GM18867 (cell line): Measurements from ENCODE around the gene BRPF1.

Experiments used
- ATAC-seq: cut with Tn5 transposase; IDR thresholded peaks from one replicate; pipeline ENCODE4 v1.9.1; 2021; ENCODE audit warnings: mild to moderate bottlenecking, moderate library complexity; ENCODE audit not compliant: unreplicated experiment

Gene BRPF1

GRCh38 chr3:9730657-9731205, 804 bp upstream of the BRPF1 start:
- peak; percentile 42 for ATAC-seq

GRCh38 chr3:9732080-9732739, 675 bp downstream of the BRPF1 start:
- peak; percentile 10 for ATAC-seq

GRCh38 chr3:9732740-9733115, 1.2 kb downstream of the BRPF1 start:
- ATAC-seq = no peak

GRCh38 chr3:9736831-9737230, 5.3 kb downstream of the BRPF1 start:
- no peak for ATAC-seq

GRCh38 chr3:9739181-9739580, 7.6 kb downstream of the BRPF1 start:
- no peak for ATAC-seq

GRCh38 chr3:9742560-9742959, 11.0 kb downstream of the BRPF1 start:
- ATAC-seq = no peak

GRCh38 chr3:9743548-9743947, 12.0 kb downstream of the BRPF1 start:
- no peak for ATAC-seq

- no peak for ATAC-seq
These were observed 12.6 kb downstream of the BRPF1 start for GRCh38 chr3:9744162-9744561.

GRCh38 chr3:9745521-9745920, 14.0 kb downstream of the BRPF1 start:
- no peak for ATAC-seq

- ATAC-seq = no peak
These were observed 14.8 kb downstream of the BRPF1 start for GRCh38 chr3:9746330-9746729.

- ATAC-seq = peak; percentile 24
These were observed 15.7 kb downstream of the BRPF1 start for GRCh38 chr3:9747267-9747666.

- ATAC-seq = no peak
These were observed 16.5 kb downstream of the BRPF1 start for GRCh38 chr3:9748031-9748430.

GRCh38 chr3:9749296-9749644, 17.7 kb downstream of the BRPF1 start:
- no peak for ATAC-seq

- ATAC-seq = peak; percentile 90
These were observed 18.4 kb downstream of the BRPF1 start, which contains the start of gene OGG1 for GRCh38 chr3:9749645-9750555. OGG1 (plus strand) TSS chr3:9749952; CDS start chr3:9750287, 335 bp downstream.

GRCh38 chr3:9750556-9751411, 19.2 kb downstream of the BRPF1 start:
- ATAC-seq = no peak

GRCh38 chr3:9754678-9755077, 23.1 kb downstream of the BRPF1 start:
- no peak for ATAC-seq

- ATAC-seq = no peak
These were observed 25.9 kb downstream of the BRPF1 start for GRCh38 chr3:9757427-9757826.

- ATAC-seq = no peak
These were observed 29.4 kb downstream of the BRPF1 start for GRCh38 chr3:9760779-9761505.

GRCh38 chr3:9761919-9762318, 30.4 kb downstream of the BRPF1 start:
- no peak for ATAC-seq

- no peak for ATAC-seq
These were observed 31.3 kb downstream of the BRPF1 start for GRCh38 chr3:9762871-9763270.
